ENCODE data around the gene CNEP1R1. TPM values are rescaled to one million over a fixed set of nuclear protein-coding genes. Genes with fewer than 3 reads are reported as not detected.
A peak's percentile ranks its signal among the peaks of the same experiment; 100 is the strongest.

The CNEP1R1 gene
- 28.0 and 28.4 TPM in 2 replicates for total RNA-seq
- long read RNA-seq, transcript CNEP1R1-203 (7 exons, 2,965 nt) = minor isoform, 13 of 71 reads
- long read RNA-seq, transcript CNEP1R1-202 (6 exons, 2,117 nt) = major isoform, 53 of 71 reads
- long read RNA-seq, partial matches to known transcripts = 1 of 71 reads
- long read RNA-seq, other reads (novel, unspliced or antisense) = 4 of 71 reads

DNA sequence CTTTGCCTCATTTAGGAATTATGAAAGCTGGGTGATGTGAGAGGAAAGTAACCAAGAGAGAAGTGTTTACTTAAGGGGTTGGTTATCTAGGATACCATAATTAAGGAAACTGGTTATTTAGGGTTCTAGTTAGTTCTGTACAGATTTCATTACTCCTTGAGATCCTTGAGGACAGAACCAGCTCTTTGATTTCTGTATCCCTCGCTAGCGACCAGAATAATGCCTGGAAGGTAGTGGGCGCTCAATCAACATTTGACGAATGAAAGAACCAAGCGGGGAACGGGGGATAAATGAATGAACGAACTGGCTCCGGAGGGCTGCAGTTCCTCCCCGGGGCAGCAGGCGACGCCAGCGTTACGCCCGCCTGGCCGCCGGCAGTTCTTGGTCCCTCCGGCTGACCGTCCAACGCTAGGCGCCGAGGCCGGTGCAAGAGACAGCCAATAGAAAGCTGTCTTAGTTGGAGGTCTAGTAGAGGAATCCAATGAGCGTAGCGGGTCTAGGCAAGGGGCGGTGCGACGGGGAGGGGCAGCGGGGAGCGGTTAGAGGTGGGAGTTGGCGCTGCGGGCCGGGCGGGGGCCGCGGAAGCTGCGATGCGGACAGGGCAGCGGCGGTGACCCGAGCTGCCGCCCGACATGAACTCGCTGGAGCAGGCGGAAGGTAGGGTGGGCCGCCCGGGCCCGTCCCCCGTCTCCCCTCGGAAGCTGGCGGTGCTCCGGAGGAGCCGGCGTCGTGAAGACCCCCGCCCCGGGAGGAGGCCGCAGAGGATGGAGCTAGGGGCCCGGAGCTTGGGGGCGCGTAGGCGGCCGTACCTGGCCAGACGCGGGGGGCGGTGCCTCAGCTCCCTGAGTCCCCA is at the start of gene CNEP1R1:
Gene CNEP1R1 (plus strand): TSS at position 542 of the 853 bp plus-strand sequence. CDS start 91 bp downstream, at position 633.
- Mint-ChIP-seq H3K36me3 (ENCODE audit: insufficient read depth) (peaks cover 2% of the 10 kb centered on the region), H3K27ac (peak within 1 kb of the TSS; percentile 91), H3K4me3 (ENCODE audit: low read depth) (peak within 1 kb of the TSS; percentile 95), H3K27me3 (no peaks in the 10 kb centered on the region), H3K4me1 (ENCODE audit: low read depth) (peaks cover 27% of the 10 kb centered on the region), H3K9me3 (ENCODE audit: low read depth) (no peaks in the 10 kb centered on the region)
- TF ChIP-seq, protein P1, sequence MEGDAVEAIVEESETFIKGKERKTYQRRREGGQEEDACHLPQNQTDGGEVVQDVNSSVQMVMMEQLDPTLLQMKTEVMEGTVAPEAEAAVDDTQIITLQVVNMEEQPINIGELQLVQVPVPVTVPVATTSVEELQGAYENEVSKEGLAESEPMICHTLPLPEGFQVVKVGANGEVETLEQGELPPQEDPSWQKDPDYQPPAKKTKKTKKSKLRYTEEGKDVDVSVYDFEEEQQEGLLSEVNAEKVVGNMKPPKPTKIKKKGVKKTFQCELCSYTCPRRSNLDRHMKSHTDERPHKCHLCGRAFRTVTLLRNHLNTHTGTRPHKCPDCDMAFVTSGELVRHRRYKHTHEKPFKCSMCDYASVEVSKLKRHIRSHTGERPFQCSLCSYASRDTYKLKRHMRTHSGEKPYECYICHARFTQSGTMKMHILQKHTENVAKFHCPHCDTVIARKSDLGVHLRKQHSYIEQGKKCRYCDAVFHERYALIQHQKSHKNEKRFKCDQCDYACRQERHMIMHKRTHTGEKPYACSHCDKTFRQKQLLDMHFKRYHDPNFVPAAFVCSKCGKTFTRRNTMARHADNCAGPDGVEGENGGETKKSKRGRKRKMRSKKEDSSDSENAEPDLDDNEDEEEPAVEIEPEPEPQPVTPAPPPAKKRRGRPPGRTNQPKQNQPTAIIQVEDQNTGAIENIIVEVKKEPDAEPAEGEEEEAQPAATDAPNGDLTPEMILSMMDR (IDR thresholded peaks at IDR 0.05; ENCODE audit: unreplicated experiment) = peak; percentile 97
- peak; percentile 90 for DNase-seq (ENCODE audit: low spot score, unreplicated experiment)

DNA sequence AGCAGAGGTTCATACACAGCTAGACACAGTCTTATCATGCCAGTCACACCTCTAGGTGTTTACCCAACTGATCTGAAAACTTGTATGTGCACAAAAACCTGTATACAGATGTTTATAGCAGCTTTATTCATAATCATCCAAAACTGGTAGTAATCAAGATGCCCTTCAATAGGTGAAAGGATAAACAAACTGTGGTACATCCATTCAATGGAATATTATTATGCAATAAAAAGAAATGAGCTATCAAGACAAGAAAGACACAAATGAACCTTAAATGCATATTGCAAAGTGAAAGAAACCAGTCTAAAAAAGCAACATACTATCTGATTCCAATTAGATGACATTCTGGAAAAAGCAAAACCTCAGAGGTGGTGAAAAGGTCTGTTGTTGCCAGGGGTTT is 47.6 kb upstream of the CNEP1R1 start:
- TF ChIP-seq, protein P1 (IDR thresholded peaks at IDR 0.05; ENCODE audit: unreplicated experiment) = no peak
- H3K27me3 Mint-ChIP-seq = no peaks in the 10 kb centered on the region
- H3K27ac Mint-ChIP-seq = no peak overlapping the region
- H3K36me3 Mint-ChIP-seq (ENCODE audit: insufficient read depth) = no peaks in the 10 kb centered on the region
- peaks cover 5% of the 10 kb centered on the region for H3K9me3 Mint-ChIP-seq (ENCODE audit: low read depth)
- H3K4me1 Mint-ChIP-seq (ENCODE audit: low read depth) = no peaks in the 10 kb centered on the region
- H3K4me3 Mint-ChIP-seq (ENCODE audit: low read depth) = no peak overlapping the region
- DNase-seq (ENCODE audit: low spot score, unreplicated experiment) = no peak

GRCh38 chr16:49978569-49979326 is 46.3 kb upstream of the CNEP1R1 start:
- Mint-ChIP-seq H3K4me3 (ENCODE audit: low read depth) (no peak overlapping the region), H3K9me3 (ENCODE audit: low read depth) (peaks cover 5% of the 10 kb centered on the region), H3K4me1 (ENCODE audit: low read depth) (no peaks in the 10 kb centered on the region), H3K36me3 (ENCODE audit: insufficient read depth) (no peaks in the 10 kb centered on the region), H3K27ac (no peak overlapping the region), H3K27me3 (no peaks in the 10 kb centered on the region)
- DNase-seq (ENCODE audit: low spot score, unreplicated experiment) = no peak
- TF ChIP-seq, protein P1 (IDR thresholded peaks at IDR 0.05; ENCODE audit: unreplicated experiment) = no peak

GRCh38 chr16:49980166-49980565 is 44.9 kb upstream of the CNEP1R1 start:
- Mint-ChIP-seq H3K4me1 (ENCODE audit: low read depth) (no peaks in the 10 kb centered on the region), H3K36me3 (ENCODE audit: insufficient read depth) (no peaks in the 10 kb centered on the region), H3K27ac (no peak overlapping the region), H3K4me3 (ENCODE audit: low read depth) (no peak overlapping the region), H3K27me3 (no peaks in the 10 kb centered on the region), H3K9me3 (ENCODE audit: low read depth) (peaks cover 5% of the 10 kb centered on the region)
- DNase-seq (ENCODE audit: low spot score, unreplicated experiment) = no peak
- TF ChIP-seq, protein P1 (IDR thresholded peaks at IDR 0.05; ENCODE audit: unreplicated experiment) = no peak

Measured in progenitor cell of endocrine pancreas (in vitro differentiated cells).